Measurements from ENCODE around the gene ELK1.
"Not testable (repeated sequence)": the region's sequence is repeated elsewhere in the genome, so short reads cannot be mapped to it uniquely, and the experiment has no call there.

ELK1 gene

DNA sequence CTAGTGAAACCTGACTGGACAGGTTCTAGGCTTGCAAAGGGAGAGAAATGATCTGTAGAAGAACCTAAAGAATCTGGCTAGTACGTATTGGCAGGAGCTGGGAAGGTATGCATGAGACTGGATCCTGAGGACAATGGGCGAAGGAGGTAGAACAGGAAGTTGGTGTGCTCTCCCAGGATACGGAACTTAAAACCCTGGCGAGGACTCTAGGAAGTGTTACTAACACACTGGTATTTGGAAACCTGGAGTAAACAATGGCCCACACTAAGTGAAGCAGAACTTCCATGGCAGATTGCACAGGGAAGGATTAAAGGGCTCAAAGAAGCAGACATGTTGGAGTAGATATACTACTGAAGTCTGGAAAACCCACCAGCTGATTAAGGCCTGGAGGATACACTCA is 39.9 kb downstream of the ELK1 start:
- no peak for DNase-seq

- DNase-seq: no peak
Measured at GRCh38 chrX:47608130-47608810, 42.1 kb downstream of the ELK1 start.

DNA sequence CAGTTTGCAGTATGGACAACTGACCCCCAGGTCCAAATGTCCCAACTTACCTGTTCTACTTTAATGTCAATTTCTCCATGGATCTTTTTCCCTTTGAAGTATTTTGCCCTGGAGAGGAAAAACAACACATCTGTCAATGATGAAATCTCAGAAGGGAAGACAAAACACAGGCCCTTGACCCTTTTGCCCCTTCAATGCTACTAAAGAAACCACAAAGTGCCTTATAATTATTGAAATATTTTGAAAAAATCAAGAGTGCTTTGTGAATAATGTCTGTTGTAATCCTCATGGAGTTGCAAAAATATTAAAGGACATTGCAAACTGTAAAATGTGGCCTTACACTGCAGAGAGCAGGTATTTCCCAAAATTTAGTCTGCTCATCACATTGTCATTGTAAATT is 43.3 kb downstream of the ELK1 start:
- no peak for DNase-seq

GRCh38 chrX:47605024-47605423 is 45.3 kb downstream of the ELK1 start:
- DNase-seq: no peak

- DNase-seq: not testable (repeated sequence)
Measured at GRCh38 chrX:47603125-47603524, 47.2 kb downstream of the ELK1 start.

- DNase-seq: no peak
Measured at GRCh38 chrX:47597222-47597621, 53.1 kb downstream of the ELK1 start.

GRCh38 chrX:47596256-47596655 is 54.1 kb downstream of the ELK1 start:
- DNase-seq: no peak

DNA sequence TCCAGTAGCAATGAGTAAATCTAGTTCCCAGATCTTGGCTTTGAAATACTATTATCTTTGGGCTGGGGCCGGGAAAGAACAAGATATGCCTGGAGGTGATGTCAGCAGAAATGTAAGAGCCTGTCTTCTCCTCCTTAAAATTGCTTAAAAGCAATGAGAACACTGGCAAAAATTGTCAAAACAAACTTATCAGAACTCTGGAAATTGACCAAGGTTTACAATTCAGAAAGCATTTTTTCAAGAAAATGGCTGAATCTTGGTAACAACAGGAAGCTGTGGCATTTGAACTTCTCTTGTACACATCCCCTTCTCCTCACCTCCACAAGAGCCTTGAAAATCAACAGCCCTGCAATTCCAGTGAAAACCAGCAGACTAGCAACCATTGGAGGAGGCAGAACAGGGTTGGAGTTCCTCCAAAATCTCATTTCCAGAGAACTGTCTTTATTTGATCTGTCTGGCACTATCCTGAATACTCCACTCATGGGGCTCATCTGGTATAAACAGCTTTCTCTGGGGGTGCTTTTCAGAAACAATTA is 54.6 kb downstream of the ELK1 start:
- DNase-seq: no peak

- no peak for DNase-seq
Measured at GRCh38 chrX:47593522-47593921, 56.8 kb downstream of the ELK1 start.

- no peak for DNase-seq
Measured at GRCh38 chrX:47590984-47591383, 59.4 kb downstream of the ELK1 start.

DNA sequence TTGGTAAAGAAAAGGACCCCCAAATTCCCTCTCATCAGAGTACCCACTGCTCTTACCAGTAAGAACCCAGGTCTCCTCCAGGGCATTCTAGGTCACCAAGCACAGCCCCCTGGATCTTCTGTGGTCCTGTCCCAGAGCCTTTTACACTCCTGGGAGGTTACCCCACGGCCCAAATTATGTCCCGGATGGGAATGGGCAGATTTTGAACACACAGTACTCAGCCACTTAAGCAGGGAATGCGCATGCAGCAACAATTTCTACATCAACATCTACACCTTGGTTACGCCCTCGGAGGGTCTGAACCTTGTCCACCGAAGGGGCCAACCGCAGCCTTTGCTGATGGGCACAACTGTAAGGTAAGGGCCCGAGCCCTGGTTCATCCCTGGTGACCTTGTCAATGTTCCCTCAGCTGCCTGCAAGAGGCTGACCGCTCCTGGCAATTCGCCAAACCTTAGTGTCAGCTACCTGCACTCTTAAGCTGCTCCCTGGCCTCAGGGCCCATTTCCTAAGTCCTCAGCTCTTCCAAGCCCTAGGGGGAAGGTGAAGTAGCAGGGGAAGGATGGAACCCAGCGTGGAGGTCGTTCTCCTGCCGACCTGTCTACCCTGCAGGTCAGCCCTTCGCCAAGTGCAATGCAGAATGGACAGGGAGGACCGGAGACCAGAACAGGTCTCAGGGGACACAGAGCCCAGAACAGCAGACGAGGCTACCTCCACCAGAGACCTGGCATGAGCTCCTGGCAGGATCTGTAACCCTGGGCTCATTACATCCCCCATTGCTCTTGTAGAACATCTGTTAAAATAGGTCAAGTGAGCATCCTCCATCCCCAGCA is 62.2 kb downstream of the ELK1 start:
- DNase-seq: no peak

DNA sequence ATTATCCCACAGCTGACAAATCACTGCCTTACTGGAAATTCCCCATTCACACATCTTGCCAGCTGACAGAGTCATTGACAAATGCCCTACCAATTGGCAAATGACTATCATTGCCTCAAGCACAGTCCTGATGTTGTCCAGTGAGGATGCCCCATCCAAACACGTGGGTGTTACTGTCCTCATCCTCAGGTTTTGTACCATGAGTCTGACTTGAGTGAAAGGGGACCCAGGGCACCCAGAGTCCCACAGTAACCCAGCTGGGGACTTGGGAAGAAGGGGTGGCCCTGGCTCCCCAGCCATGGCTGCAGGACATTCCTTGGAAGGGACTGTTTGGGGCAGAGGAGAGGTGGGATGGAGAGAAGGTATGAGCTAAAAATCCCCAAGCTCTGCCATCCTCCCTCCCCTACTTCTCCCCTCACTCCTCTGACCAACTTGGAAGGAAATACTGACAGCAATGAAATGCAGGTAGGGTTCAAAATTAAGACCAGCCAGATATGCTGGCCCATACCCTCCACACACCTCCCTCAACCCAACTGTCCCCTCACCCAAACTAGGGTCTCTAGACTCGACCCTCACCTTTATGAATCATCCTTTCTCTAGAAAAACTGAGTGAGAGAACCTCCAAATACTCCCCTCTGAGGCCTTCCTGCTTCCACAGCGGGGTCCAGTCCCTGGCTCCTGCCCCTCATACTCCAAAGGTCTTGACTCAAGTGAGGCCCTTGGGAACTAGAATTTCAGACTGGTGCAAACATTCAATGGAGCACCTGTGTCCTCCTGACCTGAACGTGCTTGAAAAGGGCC is 63.1 kb downstream of the ELK1 start:
- no peak for DNase-seq

DNA sequence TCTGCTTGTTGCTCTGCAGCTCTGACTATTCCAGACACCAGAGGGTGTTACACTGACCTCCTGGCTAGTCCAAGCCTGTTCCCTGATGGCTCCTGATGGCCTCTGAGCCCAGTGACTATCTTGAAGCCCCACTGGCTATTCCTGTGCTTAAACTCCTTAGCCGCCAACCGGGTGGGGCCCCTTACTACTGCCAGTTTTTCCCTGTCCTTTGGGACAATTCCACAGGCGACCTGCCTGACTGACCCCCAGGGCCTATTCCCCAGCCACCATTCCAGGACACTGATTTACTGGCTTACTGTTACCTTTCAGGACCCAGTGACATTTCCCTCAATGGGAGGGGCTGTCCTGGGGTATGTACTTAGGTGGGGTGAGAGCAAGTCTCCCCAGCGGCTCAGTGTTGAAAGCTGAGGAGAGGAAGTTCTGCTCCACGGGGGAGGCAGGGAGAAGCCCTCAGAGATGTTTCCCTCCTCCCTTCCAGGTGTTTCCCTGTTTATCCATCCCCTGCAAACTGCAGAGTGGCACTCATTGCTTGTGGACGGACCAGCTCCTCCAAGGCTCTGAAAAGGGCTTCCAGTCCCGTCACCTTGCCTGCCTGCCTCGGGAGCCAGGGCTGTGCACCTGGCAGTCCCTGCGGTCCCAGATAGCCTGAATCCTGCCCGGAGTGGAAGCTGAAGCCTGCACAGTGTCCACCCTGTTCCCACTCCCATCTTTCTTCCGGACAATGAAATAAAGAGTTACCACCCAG is 64.1 kb downstream of the ELK1 start:
- DNase-seq: no peak

Data from NCI-H2171 treated with DMSO at 0.1 percent for 48 hours (cell line).